ENCODE measurements around the gene ANO3.

GRCh38 chr11:26330262-26330661 lies 1.7 kb upstream of the ANO3 start:
- TF ChIP-seq, protein P1, sequence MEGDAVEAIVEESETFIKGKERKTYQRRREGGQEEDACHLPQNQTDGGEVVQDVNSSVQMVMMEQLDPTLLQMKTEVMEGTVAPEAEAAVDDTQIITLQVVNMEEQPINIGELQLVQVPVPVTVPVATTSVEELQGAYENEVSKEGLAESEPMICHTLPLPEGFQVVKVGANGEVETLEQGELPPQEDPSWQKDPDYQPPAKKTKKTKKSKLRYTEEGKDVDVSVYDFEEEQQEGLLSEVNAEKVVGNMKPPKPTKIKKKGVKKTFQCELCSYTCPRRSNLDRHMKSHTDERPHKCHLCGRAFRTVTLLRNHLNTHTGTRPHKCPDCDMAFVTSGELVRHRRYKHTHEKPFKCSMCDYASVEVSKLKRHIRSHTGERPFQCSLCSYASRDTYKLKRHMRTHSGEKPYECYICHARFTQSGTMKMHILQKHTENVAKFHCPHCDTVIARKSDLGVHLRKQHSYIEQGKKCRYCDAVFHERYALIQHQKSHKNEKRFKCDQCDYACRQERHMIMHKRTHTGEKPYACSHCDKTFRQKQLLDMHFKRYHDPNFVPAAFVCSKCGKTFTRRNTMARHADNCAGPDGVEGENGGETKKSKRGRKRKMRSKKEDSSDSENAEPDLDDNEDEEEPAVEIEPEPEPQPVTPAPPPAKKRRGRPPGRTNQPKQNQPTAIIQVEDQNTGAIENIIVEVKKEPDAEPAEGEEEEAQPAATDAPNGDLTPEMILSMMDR (IDR thresholded peaks at IDR 0.05), result no peak
- no peak for TF ChIP-seq POLR2A (IDR thresholded peaks at IDR 0.05)

Measured in thyroid gland (tissue), 4 donors.